Right cardiac atrium (tissue), 5 donors: Measurements from ENCODE around the gene UBA1. TPM values are rescaled to one million over a fixed set of nuclear protein-coding genes. Genes with fewer than 3 reads are reported as not detected.
"Not testable (repeated sequence)": the region's sequence is repeated elsewhere in the genome, so short reads cannot be mapped to it uniquely, and the experiment has no call there.

Experiments used
- ATAC-seq, 2 donors: fragments of 200-7000 bp; cut with Tn5 transposase; one replicate each; pipeline versions ENCODE4 v1.8.0 to v1.9.1; 2020; ENCODE audit warnings: moderate library complexity in 2 of 2, mild to moderate bottlenecking in 1 of 2
- DNase-seq, 3 donors: peaks; one replicate each; pipeline ENCODE4 v3.0.0-alpha.2; 2020
- H3K27ac ChIP-seq: one replicate; pipeline ENCODE4 v1.5.1; 2013; ENCODE audit warnings: mild to moderate bottlenecking, low read length, control low read depth, moderate library complexity
- H3K27me3 ChIP-seq: one replicate; pipeline ENCODE4 v1.6.1; 2013; ENCODE audit not compliant: control insufficient read depth, insufficient read depth
- H3K4me1 ChIP-seq: one replicate; pipeline ENCODE4 v1.6.1; 2013; ENCODE audit warnings: low read length; ENCODE audit not compliant: control insufficient read depth, insufficient read depth
- H3K4me3 ChIP-seq: one replicate; pipeline ENCODE4 v1.5.1; 2013; ENCODE audit warnings: low read length, control low read depth
- H3K9me3 ChIP-seq: one replicate; pipeline ENCODE4 v1.6.1; 2013; ENCODE audit warnings: low read length; ENCODE audit not compliant: control insufficient read depth
- WGBS: extraction: QIAGEN DNeasy Blood & Tissue Kit; methylation state at CpG from one replicate; pipeline ENCODE4 v1.1.7; 2013; 5-methylcytosine and 5-hydroxymethylcytosine counted together
- intact Hi-C, 4 donors: fragments of 100-400 bp; cut with DNase I; formaldehyde crosslinking; loops; one replicate each; pipeline versions ENCODE4 v1.11.0 to v1.14.0; 2022 to 2023
- polyA plus RNA-seq: library from polyadenylated mRNA; stranded (reverse); fragments of 200-250 nt; gene quantifications from one replicate; pipeline ENCODE4 v1.2.3, GENCODE V29; 2013
- total RNA-seq, 4 donors: library from RNA; stranded (reverse); fragmentation: NEBNext Ultra II Directional; extraction: Animal tissue kit (Norgen Biotek cat#: 25700); gene quantifications; one replicate each; pipeline ENCODE4 v1.2.1, GENCODE V29; 2021
- donor health status: healthy with polysubstance abuse.
- donor health status: DM: no; HTN: yes; CAD: no.
- donor health status: DM: no; HTN: no; CAD: no.
- donor health status: DM: no; HTN: yes; CAD: no; lungs with severe emphysema.
- donor health status: DM: yes; HTN: yes; CAD: no.

UBA1 gene
- total and polyA plus RNA-seq, 5 donors = 79.5 to 130 (median 113) TPM

DNA sequence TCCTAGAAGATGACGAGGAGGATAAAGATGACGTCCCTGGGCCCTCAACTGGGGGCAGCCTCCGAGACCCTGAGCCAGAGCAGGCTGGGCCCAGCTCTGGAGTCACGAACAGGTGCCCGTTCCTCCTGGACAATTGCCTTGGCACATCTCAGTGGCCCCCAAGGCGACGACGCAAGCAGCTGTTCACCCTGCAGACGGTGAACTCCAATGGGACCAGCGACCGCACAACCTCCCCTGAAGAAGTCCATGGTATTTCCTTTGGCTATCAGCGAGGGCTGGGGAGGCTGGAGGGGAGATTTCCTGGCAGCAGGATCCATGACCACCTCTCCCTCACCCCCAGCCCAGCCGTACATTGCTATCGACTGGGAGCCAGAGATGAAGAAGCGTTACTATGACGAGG, 51.0 kb downstream of the UBA1 start:
- intact Hi-C loops = no loop called here
- DNase-seq = no peak
- Histone ChIP-seq H3K27me3 (no peaks in the 10 kb centered on the region), H3K4me3 (no peak overlapping the region), H3K27ac (no peak overlapping the region), H3K9me3 (no peaks in the 10 kb centered on the region), H3K4me1 (no peaks in the 10 kb centered on the region)
- no peak for ATAC-seq
- 78% methylated on average over 16 of the region's 16 CpGs for WGBS

DNA sequence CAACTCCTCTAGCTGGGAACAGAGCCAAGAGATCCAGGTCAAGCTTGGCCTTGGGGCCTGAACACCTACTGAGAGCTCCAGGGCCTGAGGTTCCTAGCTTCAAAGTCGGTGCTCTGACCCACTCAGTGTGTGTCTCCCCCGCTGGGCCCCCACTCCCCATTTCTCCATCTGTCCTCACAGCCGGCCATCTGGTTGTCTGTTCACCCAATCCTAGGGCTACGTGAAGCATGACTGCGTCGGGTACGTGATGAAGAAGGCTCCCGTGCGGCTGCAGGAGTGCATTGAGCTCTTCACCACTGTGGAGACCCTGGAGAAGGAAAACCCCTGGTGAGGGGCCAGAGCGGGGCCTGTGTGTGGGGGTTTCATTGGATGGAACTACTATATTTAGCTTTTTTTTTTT, 51.5 kb downstream of the UBA1 start:
- Histone ChIP-seq H3K4me1 (no peaks in the 10 kb centered on the region), H3K27ac (no peak overlapping the region), H3K9me3 (no peaks in the 10 kb centered on the region), H3K4me3 (no peak overlapping the region), H3K27me3 (no peaks in the 10 kb centered on the region)
- ATAC-seq = no peak
- DNase-seq = no peak
- WGBS = 85% methylated on average over 10 of the region's 10 CpGs
- intact Hi-C loops = no loop called here

DNA sequence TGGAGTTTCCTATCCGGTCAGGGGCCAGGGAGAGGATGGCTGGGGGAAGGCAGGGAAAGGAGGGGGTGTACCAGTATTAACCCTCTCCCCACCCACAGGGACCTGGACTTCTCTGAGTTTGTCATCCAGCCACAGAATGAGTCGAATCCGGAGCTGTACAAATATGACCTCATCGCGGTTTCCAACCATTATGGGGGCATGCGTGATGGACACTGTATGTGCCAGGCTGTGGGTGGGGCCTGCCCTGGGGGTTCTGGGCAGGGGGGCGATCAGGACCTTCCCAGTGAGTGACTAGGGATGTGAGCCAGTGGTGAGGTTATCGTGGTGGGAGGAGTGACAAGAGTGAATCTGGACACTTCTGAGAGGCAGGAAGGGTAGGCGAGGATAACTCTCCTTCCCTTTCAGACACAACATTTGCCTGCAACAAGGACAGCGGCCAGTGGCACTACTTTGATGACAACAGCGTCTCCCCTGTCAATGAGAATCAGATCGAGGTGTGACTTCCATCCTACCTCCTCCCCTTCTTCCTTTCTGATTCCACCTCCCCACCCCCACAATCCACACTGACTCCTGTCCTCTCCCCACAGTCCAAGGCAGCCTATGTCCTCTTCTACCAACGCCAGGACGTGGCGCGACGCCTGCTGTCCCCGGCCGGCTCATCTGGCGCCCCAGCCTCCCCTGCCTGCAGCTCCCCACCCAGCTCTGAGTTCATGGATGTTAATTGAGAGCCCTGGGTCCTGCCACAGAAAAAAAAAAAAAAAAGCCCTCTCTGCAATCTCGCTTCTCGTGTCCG, 53.8 kb downstream of the UBA1 start:
- H3K9me3 ChIP-seq = no peaks in the 10 kb centered on the region
- intact Hi-C loops = no loop called here
- no peaks in the 10 kb centered on the region for H3K27me3 ChIP-seq
- no peak overlapping the region for H3K4me3 ChIP-seq
- ATAC-seq = peak; percentile 18 to 57
- no peak for DNase-seq
- no peaks in the 10 kb centered on the region for H3K4me1 ChIP-seq
- H3K27ac ChIP-seq = no peak overlapping the region
- 69% methylated on average over 23 of the region's 23 CpGs for WGBS

DNA sequence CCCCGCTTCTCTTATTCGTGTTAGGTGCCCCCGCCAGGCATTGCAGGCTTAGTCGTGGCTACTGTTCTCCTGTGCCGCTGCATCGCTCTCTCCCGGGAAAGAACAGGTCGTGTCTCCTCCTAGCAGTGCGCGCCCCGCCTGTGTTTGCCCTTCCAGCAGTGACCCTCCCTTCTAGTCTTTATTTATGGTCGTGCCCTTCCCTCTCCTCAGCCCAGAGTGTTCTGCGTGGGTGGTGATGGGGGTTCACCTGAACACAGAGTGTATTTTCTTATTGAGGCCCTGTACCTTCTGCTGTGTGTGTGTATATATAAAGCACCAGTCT, 54.3 kb downstream of the UBA1 start:
- no peaks in the 10 kb centered on the region for H3K9me3 ChIP-seq
- no peak overlapping the region for H3K27ac ChIP-seq
- H3K27me3 ChIP-seq = no peaks in the 10 kb centered on the region
- no peak for DNase-seq
- ATAC-seq = peak in 1 of 2 donors; percentile 8
- intact Hi-C loops = no loop called here
- H3K4me3 ChIP-seq = no peak overlapping the region
- no peaks in the 10 kb centered on the region for H3K4me1 ChIP-seq
- WGBS = 74% methylated on average over 13 of the region's 13 CpGs

DNA sequence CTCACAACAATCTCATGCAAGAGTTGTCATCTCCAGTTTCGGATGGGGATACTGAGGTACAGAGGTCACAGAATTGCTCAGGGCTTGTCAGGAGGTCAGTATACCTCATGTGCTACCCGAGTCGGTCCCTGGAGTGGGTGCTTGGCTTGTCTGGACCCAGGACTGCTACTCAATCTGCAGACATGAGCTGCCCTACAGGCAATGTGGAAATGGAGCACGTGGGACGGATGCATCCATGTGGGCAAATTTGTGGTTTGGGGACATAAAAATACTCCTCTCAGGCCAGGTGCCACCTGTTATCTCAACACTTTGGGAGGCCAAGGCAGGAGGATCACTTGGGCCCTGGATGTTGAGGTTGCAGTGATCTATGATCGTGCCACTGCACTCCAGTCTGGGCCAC, 54.9 kb downstream of the UBA1 start:
- Histone ChIP-seq H3K4me3 (no peak overlapping the region), H3K9me3 (no peaks in the 10 kb centered on the region), H3K27ac (no peak overlapping the region), H3K4me1 (no peaks in the 10 kb centered on the region), H3K27me3 (no peaks in the 10 kb centered on the region)
- DNase-seq (no peak), ATAC-seq (no peak)
- 91% methylated on average over 6 of the region's 6 CpGs for WGBS
- intact Hi-C loops = no loop called here

DNA sequence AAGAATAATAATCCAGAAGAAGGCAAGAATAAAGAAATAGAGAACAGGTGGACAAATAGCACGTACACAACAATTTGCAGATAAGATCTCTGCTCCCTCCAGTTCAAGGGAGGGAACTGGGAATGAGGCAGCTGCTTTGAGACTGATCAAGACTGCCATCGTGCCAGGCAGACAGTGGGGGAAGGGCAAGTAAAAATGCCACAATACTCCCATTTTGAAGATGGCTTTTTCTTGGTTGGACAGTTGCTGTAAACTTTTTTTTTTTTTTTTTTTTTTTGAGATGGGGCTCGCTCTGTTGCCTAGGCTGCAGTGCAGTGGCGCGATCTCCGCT, 56.4 kb downstream of the UBA1 start:
- Histone ChIP-seq H3K27ac (no peak overlapping the region), H3K9me3 (no peaks in the 10 kb centered on the region), H3K4me3 (no peak overlapping the region), H3K27me3 (no peaks in the 10 kb centered on the region), H3K4me1 (no peaks in the 10 kb centered on the region)
- 81% methylated on average over 6 of the region's 6 CpGs for WGBS
- DNase-seq (no peak), ATAC-seq (no peak)
- intact Hi-C loops = no loop called here

DNA sequence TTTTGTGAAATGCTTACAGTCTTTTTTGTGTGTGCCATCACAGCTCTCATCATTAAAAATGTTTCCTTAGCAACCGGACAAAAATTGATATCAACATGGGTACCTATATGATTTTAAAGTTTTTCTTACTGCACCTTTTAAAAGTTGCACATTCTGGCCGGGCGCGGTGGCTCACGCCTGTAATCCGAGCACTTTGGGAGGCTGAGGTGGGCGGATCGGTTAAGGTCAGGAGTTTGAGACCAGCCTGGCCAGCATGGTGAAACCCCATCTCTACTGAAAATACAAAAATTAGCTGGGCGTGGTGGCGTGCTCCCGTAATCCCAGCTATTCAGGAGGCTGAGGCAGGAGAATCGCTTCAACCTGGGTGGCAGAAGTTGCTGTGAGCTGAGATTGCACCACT, 64.0 kb downstream of the UBA1 start:
- H3K27ac ChIP-seq, ATAC-seq, H3K9me3 ChIP-seq, H3K4me1 ChIP-seq, intact Hi-C loops, H3K4me3 ChIP-seq, DNase-seq, H3K27me3 ChIP-seq: not testable (repeated sequence)
- 92% methylated on average over 12 of the region's 12 CpGs for WGBS

Other genes starting within 250 kb of the UBA1 start
- 10 to 100 TPM; 17.0 to 25.1 (median 23.2) TPM for gene RGN, start 115.4 kb upstream of the UBA1 start, total RNA-seq
- 13.4 TPM for gene RGN, start 115.4 kb upstream of the UBA1 start, polyA plus RNA-seq
- gene NDUFB11, start 49.1 kb upstream of the UBA1 start, total RNA-seq = 100 to 1,000 TPM; 127 to 152 (median 139) TPM
- 235 TPM for gene NDUFB11, start 49.1 kb upstream of the UBA1 start, polyA plus RNA-seq
- gene RBM10, start 48.6 kb upstream of the UBA1 start, total RNA-seq = 10 to 100 TPM; 25.5 to 33.8 (median 28.2) TPM
- gene RBM10, start 48.6 kb upstream of the UBA1 start, polyA plus RNA-seq = 22.6 TPM
- gene CDK16, start 24.9 kb downstream of the UBA1 start, total RNA-seq = 100 to 1,000 TPM; 108 to 164 (median 120) TPM
- gene CDK16, start 24.9 kb downstream of the UBA1 start, polyA plus RNA-seq = 104 TPM
- gene USP11, start 39.2 kb downstream of the UBA1 start, total RNA-seq = 10 to 100 TPM; 59.6 to 70.4 (median 60.9) TPM
- gene USP11, start 39.2 kb downstream of the UBA1 start, polyA plus RNA-seq = 28.3 TPM
- gene ZNF157, start 176.7 kb downstream of the UBA1 start, total RNA-seq = under 1 TPM in 2 of 4 donors, not detected in 2; 0.09 to 0.29 TPM
- gene ZNF157, start 176.7 kb downstream of the UBA1 start, polyA plus RNA-seq = 0.09 TPM